Activated T-cell treated with anti-CD3 and anti-CD28 coated beads, Interleukin-2, amount 50 U/mL, for 48 hours (primary cell): ENCODE data around the gene AMOTL2.
A peak's percentile ranks its signal among the peaks of the same experiment; 100 is the strongest.

ENCODE experiments used
- DNase-seq, 2 experiments: peaks; one replicate each; pipeline ENCODE4 v3.0.0-alpha.2; 2020

Gene AMOTL2

GRCh38 chr3:134374105-134374790 lies at the start of gene AMOTL2:
AMOTL2 (minus strand) TSS chr3:134374447; CDS start chr3:134371433, 3,014 bp downstream.
- DNase-seq = peak; percentile 34 to 53

- no peak for DNase-seq
Measured at GRCh38 chr3:134423153-134423552, 48.9 kb upstream of the AMOTL2 start.

- DNase-seq = no peak
Measured at GRCh38 chr3:134419960-134420321, 45.7 kb upstream of the AMOTL2 start.

- no peak for DNase-seq
Measured at GRCh38 chr3:134419214-134419959, 45.1 kb upstream of the AMOTL2 start.

- no peak for DNase-seq
Measured at GRCh38 chr3:134409041-134409440, 34.8 kb upstream of the AMOTL2 start.

GRCh38 chr3:134407239-134407625 lies 33.0 kb upstream of the AMOTL2 start:
- no peak for DNase-seq

GRCh38 chr3:134406331-134407238 lies 32.3 kb upstream of the AMOTL2 start:
- DNase-seq = peak in 1 of 2 experiments; percentile 20

GRCh38 chr3:134404366-134404885 lies 30.2 kb upstream of the AMOTL2 start:
- no peak for DNase-seq

GRCh38 chr3:134397755-134398154 lies 23.5 kb upstream of the AMOTL2 start:
- DNase-seq = no peak

GRCh38 chr3:134395103-134395502 lies 20.9 kb upstream of the AMOTL2 start:
- no peak for DNase-seq

- DNase-seq = no peak
Measured at GRCh38 chr3:134394380-134394779, 20.1 kb upstream of the AMOTL2 start.

- no peak for DNase-seq
Measured at GRCh38 chr3:134393074-134393473, 18.8 kb upstream of the AMOTL2 start.

GRCh38 chr3:134392336-134392983 lies 18.2 kb upstream of the AMOTL2 start:
- DNase-seq = no peak

- DNase-seq = no peak
Measured at GRCh38 chr3:134389865-134390264, 15.6 kb upstream of the AMOTL2 start.

GRCh38 chr3:134388788-134389485 lies 14.7 kb upstream of the AMOTL2 start:
- no peak for DNase-seq

GRCh38 chr3:134388292-134388691 lies 14.0 kb upstream of the AMOTL2 start:
- DNase-seq = no peak

GRCh38 chr3:134387293-134387692 lies 13.0 kb upstream of the AMOTL2 start:
- DNase-seq = no peak

GRCh38 chr3:134384963-134385362 lies 10.7 kb upstream of the AMOTL2 start:
- DNase-seq = no peak

GRCh38 chr3:134381831-134382442 lies 7.7 kb upstream of the AMOTL2 start:
- DNase-seq = no peak

GRCh38 chr3:134381076-134381475 lies 6.8 kb upstream of the AMOTL2 start:
- DNase-seq = no peak

GRCh38 chr3:134380249-134380648 lies 6.0 kb upstream of the AMOTL2 start:
- DNase-seq = no peak

- DNase-seq = no peak
Measured at GRCh38 chr3:134378818-134379217, 4.6 kb upstream of the AMOTL2 start.
